ENCODE data around the gene FAM180B. TPM values are rescaled to one million over a fixed set of nuclear protein-coding genes. Genes with fewer than 3 reads are reported as not detected.

FAM180B gene
- total RNA-seq = not detected in 2 replicates

DNA sequence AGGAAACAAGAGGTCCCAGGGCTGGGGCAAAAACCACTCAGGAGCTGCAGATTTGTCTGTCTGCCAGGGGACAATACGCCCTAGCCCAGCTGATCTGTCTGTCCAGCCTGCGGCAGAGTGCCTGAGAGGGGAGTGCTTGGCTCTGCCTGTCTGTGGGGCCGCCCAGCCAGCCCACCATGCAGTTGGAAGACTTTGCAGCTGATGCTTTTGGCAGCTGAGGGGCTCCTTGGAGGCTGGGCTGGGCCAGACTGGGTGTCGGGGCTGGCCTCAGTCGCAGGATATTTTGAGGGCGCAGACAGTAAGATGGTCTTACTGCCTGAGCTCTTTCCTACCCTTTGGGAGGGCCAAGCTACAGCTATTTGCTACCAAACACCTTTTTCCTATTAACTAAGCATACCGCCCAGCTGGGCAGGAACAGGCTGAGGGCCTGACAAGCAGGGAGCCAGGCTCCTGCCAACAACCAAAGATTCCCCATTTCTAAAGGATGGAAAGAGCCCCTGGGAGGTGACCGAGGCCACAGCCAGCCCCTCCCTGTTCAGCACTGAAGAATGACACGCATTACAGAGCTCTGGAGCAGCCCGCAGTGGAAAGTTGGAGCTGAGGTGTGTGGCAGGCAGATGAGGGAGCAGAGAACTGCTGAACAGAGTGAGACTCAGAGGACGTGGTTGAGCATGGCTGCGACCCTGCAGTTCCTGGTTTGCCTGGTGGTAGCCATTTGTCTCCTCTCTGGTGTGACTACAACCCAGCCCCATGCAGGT, at the start of gene FAM180B:
FAM180B (plus strand) TSS at position 581 of the 758 bp plus-strand sequence; CDS start at position 672, 91 bp downstream.
- no peak for DNase-seq (ENCODE audit: low read depth)
- no peak for TF ChIP-seq CTCF (IDR thresholded peaks at IDR 0.05; ENCODE audit: insufficient read depth, low read length, poor library complexity, severe bottlenecking)
- Histone ChIP-seq H3K36me3 (ENCODE audit: control insufficient read depth, insufficient read depth, low read length) (peaks cover 2% of the 10 kb centered on the region), H3K4me3 (ENCODE audit: low read depth, low read length) (no peak within 1 kb of the TSS), H3K27me3 (ENCODE audit: control insufficient read depth, insufficient read depth, low read length) (peaks cover 15% of the 10 kb centered on the region)

DNA sequence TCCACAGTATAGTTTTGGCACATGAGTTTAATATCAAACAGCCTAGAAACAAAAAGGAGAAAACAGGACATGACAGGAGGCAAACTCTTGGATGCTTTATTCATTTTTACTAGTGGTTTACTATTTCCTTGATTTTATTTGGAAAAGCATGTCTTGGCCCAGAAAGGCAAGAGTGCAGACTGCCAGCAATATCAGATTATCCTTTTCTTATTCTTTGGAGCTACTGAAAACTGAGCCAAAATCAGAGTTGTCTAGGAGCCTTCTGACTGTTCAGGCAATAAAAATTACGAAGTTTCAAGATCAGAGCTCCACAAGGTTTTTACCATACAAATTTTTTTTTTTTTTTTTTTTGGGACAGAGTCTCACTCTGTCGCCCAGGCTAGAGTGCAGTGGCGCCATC, 49.6 kb upstream of the FAM180B start:
- no peak for TF ChIP-seq CTCF (IDR thresholded peaks at IDR 0.05; ENCODE audit: insufficient read depth, low read length, poor library complexity, severe bottlenecking)
- H3K36me3 ChIP-seq (ENCODE audit: control insufficient read depth, insufficient read depth, low read length) = no peaks in the 10 kb centered on the region
- no peak for DNase-seq (ENCODE audit: low read depth)
- no peak overlapping the region for H3K4me3 ChIP-seq (ENCODE audit: low read depth, low read length)
- H3K27me3 ChIP-seq (ENCODE audit: control insufficient read depth, insufficient read depth, low read length) = no peaks in the 10 kb centered on the region

DNA sequence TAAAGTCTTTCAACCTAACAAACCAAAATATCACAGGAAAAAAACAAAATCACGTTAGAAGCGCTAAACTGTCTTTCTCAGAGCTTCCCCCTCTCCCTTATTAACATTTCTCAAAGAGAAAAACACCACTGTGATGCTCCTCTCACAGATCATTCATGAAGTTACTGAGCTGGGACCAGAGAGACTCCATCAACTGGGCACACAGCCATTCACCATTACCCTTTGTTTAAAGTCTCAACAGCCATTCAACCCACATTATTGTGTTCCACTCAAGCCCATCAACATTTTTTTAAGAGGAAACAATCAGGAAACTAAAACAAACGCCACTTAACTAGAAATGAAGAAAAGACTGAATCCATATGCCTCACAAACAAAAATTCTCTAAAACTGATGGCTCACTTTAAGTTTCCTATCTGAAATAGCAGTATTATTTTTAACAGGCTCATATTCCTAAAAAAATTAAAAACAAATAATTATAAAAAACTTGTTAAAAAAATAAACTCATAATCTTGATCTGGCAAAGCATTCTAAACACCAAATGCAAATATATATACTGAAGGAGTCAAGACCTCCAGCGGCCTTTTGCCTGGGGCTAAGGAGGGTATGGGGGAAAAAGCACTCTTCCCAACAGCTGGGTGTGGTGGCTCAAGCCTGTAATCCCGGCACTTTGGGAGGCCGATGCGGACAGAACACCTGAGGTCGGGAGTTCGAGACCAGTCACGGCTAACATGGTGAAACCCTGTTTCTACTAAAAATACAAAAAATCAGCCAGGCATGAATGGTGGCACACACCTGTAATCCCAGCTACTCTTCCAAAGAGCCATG, 47.5 kb upstream of the FAM180B start:
- TF ChIP-seq CTCF (IDR thresholded peaks at IDR 0.05; ENCODE audit: insufficient read depth, low read length, poor library complexity, severe bottlenecking) = no peak
- Histone ChIP-seq H3K27me3 (ENCODE audit: control insufficient read depth, insufficient read depth, low read length) (no peaks in the 10 kb centered on the region), H3K36me3 (ENCODE audit: control insufficient read depth, insufficient read depth, low read length) (no peaks in the 10 kb centered on the region), H3K4me3 (ENCODE audit: low read depth, low read length) (no peak overlapping the region)
- DNase-seq (ENCODE audit: low read depth) = peak; percentile 38

DNA sequence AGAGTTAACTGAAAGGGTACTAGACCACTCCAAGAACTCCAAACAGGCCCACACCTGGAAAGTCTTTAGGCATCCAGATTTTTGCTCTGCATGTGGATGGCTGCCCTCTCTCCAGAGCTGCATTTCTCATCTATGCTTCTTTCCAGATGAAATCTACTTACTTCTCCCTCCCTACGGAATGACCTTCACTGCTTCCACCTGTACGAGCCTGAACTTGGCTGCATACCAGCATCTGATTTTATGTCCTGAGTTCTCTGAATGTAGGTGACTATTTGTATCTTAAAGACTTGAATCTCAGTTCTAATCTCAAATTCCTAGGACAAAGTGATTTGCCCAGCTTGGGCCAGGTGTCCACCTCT, 46.8 kb upstream of the FAM180B start:
- no peaks in the 10 kb centered on the region for H3K36me3 ChIP-seq (ENCODE audit: control insufficient read depth, insufficient read depth, low read length)
- no peak overlapping the region for H3K4me3 ChIP-seq (ENCODE audit: low read depth, low read length)
- TF ChIP-seq CTCF (IDR thresholded peaks at IDR 0.05; ENCODE audit: insufficient read depth, low read length, poor library complexity, severe bottlenecking) = no peak
- H3K27me3 ChIP-seq (ENCODE audit: control insufficient read depth, insufficient read depth, low read length) = no peaks in the 10 kb centered on the region
- no peak for DNase-seq (ENCODE audit: low read depth)

DNA sequence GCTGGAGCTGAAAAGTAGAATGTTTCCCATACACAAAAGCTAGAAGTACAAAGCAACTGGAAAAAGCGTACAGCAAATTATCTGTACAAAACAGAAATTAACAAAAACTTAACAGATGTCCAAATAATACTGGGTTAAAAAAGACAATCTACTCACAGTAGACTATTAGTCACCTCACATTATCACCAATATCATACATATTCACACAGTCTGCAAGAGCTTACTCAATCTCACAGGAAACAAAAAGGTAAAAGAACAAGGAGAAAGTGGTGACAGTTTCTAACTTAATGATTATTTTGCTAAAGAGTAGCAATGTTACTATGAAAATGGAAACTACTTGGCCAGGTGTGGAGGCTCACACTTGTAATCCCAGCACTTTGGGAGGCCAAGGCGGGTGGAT, 45.4 kb upstream of the FAM180B start:
- Histone ChIP-seq H3K36me3 (ENCODE audit: control insufficient read depth, insufficient read depth, low read length) (no peaks in the 10 kb centered on the region), H3K4me3 (ENCODE audit: low read depth, low read length) (no peak overlapping the region), H3K27me3 (ENCODE audit: control insufficient read depth, insufficient read depth, low read length) (no peaks in the 10 kb centered on the region)
- TF ChIP-seq CTCF (IDR thresholded peaks at IDR 0.05; ENCODE audit: insufficient read depth, low read length, poor library complexity, severe bottlenecking) = no peak
- no peak for DNase-seq (ENCODE audit: low read depth)

All from kidney epithelial cell (primary cell).